B cell (primary cell): ENCODE data around the gene ANAPC2. TPM values are rescaled to one million over a fixed set of nuclear protein-coding genes. Genes with fewer than 3 reads are reported as not detected.

Source experiments
- ATAC-seq: fragments of 200-7000 bp; cut with Tn5 transposase; one replicate; pipeline ENCODE4 v1.10.0; 2021; ENCODE audit warnings: low read depth, mild to moderate bottlenecking, moderate number of reproducible peaks, moderate library complexity
- CTCF ChIA-PET: fragments of 350-600 bp; sonication (Branson Sonifier 250); formaldehyde crosslinking; loops from one replicate; lab custom pipeline; 2021; ENCODE audit warnings: antibody characterized with exemption, inconsistent platforms; lab: Charles Lee
- POLR2A ChIA-PET: fragments of 350-600 bp; sonication (Branson Sonifier 250); formaldehyde crosslinking; loops from one replicate; lab custom pipeline; 2021; ENCODE audit warnings: antibody characterized with exemption; lab: Charles Lee
- DNase-seq: peaks from one replicate; pipeline ENCODE4 v3.0.0; 2013
- H2AFZ ChIP-seq: 2 replicates; pipeline ENCODE4 v1.6.1; 2012; ENCODE audit warnings: mild to moderate bottlenecking, low read depth, low read length; ENCODE audit not compliant: insufficient read depth, poor library complexity, severe bottlenecking
- H3K27ac ChIP-seq, 2 donors: 1 replicate in 1 of 2; 2 replicates in 1 of 2; pipeline ENCODE4 v1.5.1; 2012 to 2013; ENCODE audit warnings: low read length in 2 of 2, mild to moderate bottlenecking in 2 of 2, moderate library complexity in 1 of 2
- H3K27me3 ChIP-seq, 4 experiments: fragments of 200-600 bp in 1 of 4; sonication (generic) in 1 of 4; replicated peaks in 1 of 4; 1 replicate in 2 of 4; 2 replicates in 2 of 4; pipeline versions ENCODE4 v1.6.1 to v1.7.0; 2013 to 2016; ENCODE audit warnings: low read length in 3 of 4, mild to moderate bottlenecking in 2 of 4, mixed read lengths in 1 of 4, moderate library complexity in 1 of 4; ENCODE audit not compliant: insufficient read depth in 4 of 4, control insufficient read depth in 3 of 4; ENCODE audit errors: control extremely low read depth in 1 of 4
- H3K36me3 ChIP-seq, 2 experiments: replicated peaks in 1 of 2; 1 replicate in 1 of 2; 2 replicates in 1 of 2; pipeline versions ENCODE4 v1.6.1 to v1.7.1; 2013; ENCODE audit warnings: low read length in 1 of 2; ENCODE audit not compliant: insufficient read depth in 2 of 2, control insufficient read depth in 1 of 2; ENCODE audit errors: control extremely low read depth in 1 of 2, extremely low read depth in 1 of 2
- H3K4me1 ChIP-seq, 2 donors: fragments of 200-600 bp in 1 of 2; sonication (generic) in 1 of 2; 1 replicate in 1 of 2; 2 replicates in 1 of 2; pipeline versions ENCODE4 v1.5.1 to v1.6.1; 2013 to 2017; ENCODE audit warnings: low read length in 2 of 2; ENCODE audit not compliant: control insufficient read depth in 2 of 2, insufficient read depth in 2 of 2
- H3K4me2 ChIP-seq: replicated peaks from 2 replicates; pipeline ENCODE3; 2012; ENCODE audit warnings: mild to moderate bottlenecking, low read depth, low read length; ENCODE audit not compliant: poor library complexity, severe bottlenecking
- H3K4me3 ChIP-seq, 5 experiments: fragments of 200-600 bp in 1 of 5; sonication (generic) in 1 of 5; 1 replicate in 3 of 5; 2 replicates in 2 of 5; pipeline versions ENCODE4 v1.5.1 to v1.7.0; 2011 to 2016; ENCODE audit warnings: low read length in 4 of 5, mild to moderate bottlenecking in 4 of 5, low read depth in 2 of 5, control low read depth in 1 of 5, moderate library complexity in 1 of 5; ENCODE audit not compliant: insufficient read depth in 1 of 5; ENCODE audit errors: control extremely low read depth in 1 of 5, extremely low read depth in 1 of 5
- H3K79me2 ChIP-seq: fragments of 200-600 bp; sonication (generic); one replicate; pipeline ENCODE4 v1.6.0; 2016; ENCODE audit warnings: low read length; ENCODE audit not compliant: control insufficient read depth, insufficient read depth
- H3K9ac ChIP-seq: fragments of 200-600 bp; sonication (generic); 2 replicates; pipeline ENCODE4 v1.6.1; 2017; ENCODE audit warnings: mild to moderate bottlenecking, low read length, moderate library complexity
- H3K9me3 ChIP-seq, 3 donors: one replicate each; pipeline versions ENCODE4 v1.6.1 to v1.7.1; 2013; ENCODE audit warnings: low read length in 2 of 3; ENCODE audit not compliant: control insufficient read depth in 2 of 3, insufficient read depth in 1 of 3; ENCODE audit errors: control extremely low read depth in 1 of 3
- H4K20me1 ChIP-seq: 2 replicates; pipeline ENCODE4 v1.6.0; 2012; ENCODE audit warnings: mild to moderate bottlenecking, low read length; ENCODE audit not compliant: insufficient read depth, control insufficient read depth, poor library complexity, severe bottlenecking
- H3K27ac Mint-ChIP-seq: one replicate; pipeline ENCODE4 v1.8.0; 2021; ENCODE audit warnings: mixed read lengths
- H3K27me3 Mint-ChIP-seq: one replicate; pipeline ENCODE4 v1.8.0; 2021; ENCODE audit warnings: mixed read lengths
- H3K4me1 Mint-ChIP-seq: one replicate; pipeline ENCODE4 v1.8.0; 2021; ENCODE audit warnings: mixed read lengths
- H3K4me3 Mint-ChIP-seq: one replicate; pipeline ENCODE4 v1.8.0; 2021; ENCODE audit warnings: mixed read lengths
- H3K9me3 Mint-ChIP-seq: one replicate; pipeline ENCODE4 v1.8.0; 2022; ENCODE audit warnings: mixed read lengths; ENCODE audit not compliant: insufficient read depth
- CTCF ChIP-seq: fragments of 200-600 bp; IDR thresholded peaks from one replicate; pipeline ENCODE4 v1.8.0; 2022; ENCODE audit warnings: antibody characterized with exemption, mild to moderate bottlenecking
- EZH2 ChIP-seq: IDR thresholded peaks from 2 replicates; pipeline ENCODE4 v1.6.1; 2012; ENCODE audit warnings: borderline replicate concordance, low read depth, mild to moderate bottlenecking, moderate library complexity, low read length; ENCODE audit not compliant: insufficient read depth, poor library complexity, severe bottlenecking
- WGBS: methylation state at CpG from one replicate; pipeline ENCODE4 v1.1.5; 2013; ENCODE audit warnings: missing lambda C conversion rate; ENCODE audit not compliant: insufficient coverage; 5-methylcytosine and 5-hydroxymethylcytosine counted together
- intact Hi-C: fragments of 100-400 bp; cut with micrococcal nuclease; formaldehyde crosslinking; loops from one replicate; pipeline ENCODE4 v1.10.0; 2022
- polyA plus RNA-seq: library from polyadenylated mRNA; depleted of rRNA; stranded (reverse); fragments of >200 nt; gene quantifications from 2 replicates; pipeline ENCODE4 v1.2.3, GENCODE V29; 2012
- total RNA-seq, 2 donors: library from RNA; stranded (reverse); fragments of 120-200 nt in 1 of 2; gene quantifications; 1 replicate in 1 of 2; 2 replicates in 1 of 2; pipeline versions ENCODE4 v1.2.3 to v1.2.4, GENCODE V29; 2013 to 2022

ANAPC2 gene
- total and polyA plus RNA-seq, 2 donors (not counting 1 experiment from before 2014, with no cell fraction given): 121 to 127 TPM

GRCh38 chr9:137189297-137190295 lies 1.2 kb upstream of the ANAPC2 start:
- intact Hi-C loops: loop anchor here (1.0 to 5.0 kb wide), 2 partner anchors 34 to 62 kb away; no protein-coding TSS in a partner anchor
- Mint-ChIP-seq H3K4me3 (peak overlapping the region; percentile 96), H3K27me3 (no peaks in the 10 kb centered on the region), H3K4me1 (peaks cover 36% of the 10 kb centered on the region), H3K9me3 (no peaks in the 10 kb centered on the region), H3K27ac (peak overlapping the region; percentile 97)
- DNase-seq (no peak), ATAC-seq (no peak)
- POLR2A ChIA-PET: interaction anchor here (0.7 to 2.7 kb wide), 10 partner anchors 9 to 103 kb away, joined by 3 to 21 read pairs (median 8); partner anchors contain the start of genes MAN1B1, RNF208, TOR4A and TPRN
- Histone ChIP-seq H2AFZ (peak overlapping the region; percentile 88), H3K4me1 (peaks cover 26 to 40% of the 10 kb centered on the region in 2 donors), H3K9ac (peak overlapping the region; percentile 94), H3K9me3 (peaks cover 0 to 3% (median 0%) of the 10 kb centered on the region in 3 donors), H4K20me1 (peaks cover 54% of the 10 kb centered on the region), H3K36me3 (peaks cover 0 to 36% of the 10 kb centered on the region in 2 experiments), H3K4me3 (peak overlapping the region; percentile 32 to 99 (median 98)), H3K27me3 (no peaks in the 10 kb centered on the region), H3K4me2 (peak overlapping the region; percentile 95), H3K27ac (peak overlapping the region; percentile 74 to 90), H3K79me2 (peaks cover 86% of the 10 kb centered on the region)
- CTCF ChIA-PET: interaction anchor here (0.7 to 4.0 kb wide), 13 partner anchors 9 to 143 kb away, joined by 3 to 42 read pairs (median 3); partner anchors contain the start of genes CYSRT1, DPP7, NPDC1 and RNF224
- WGBS: 44% methylated on average over 23 of the region's 23 CpGs
- TF ChIP-seq EZH2 (no peak), CTCF (no peak)
